Hepatocyte (in vitro differentiated cells): ENCODE measurements around the gene IRF2BP1. TPM values are rescaled to one million over a fixed set of nuclear protein-coding genes. Genes with fewer than 3 reads are reported as not detected.

Source experiments
- DNase-seq: peaks from one replicate; pipeline ENCODE4 v3.0.0-alpha.2; 2016; ENCODE audit warnings: low spot score
- H2AFZ ChIP-seq: fragments of 200-600 bp; sonication (generic); 2 replicates; pipeline ENCODE4 v1.6.0; 2016; ENCODE audit warnings: antibody characterized with exemption, mild to moderate bottlenecking
- H3K27ac ChIP-seq: fragments of 200-600 bp; sonication (generic); 2 replicates; pipeline ENCODE4 v1.5.1; 2016; ENCODE audit warnings: mild to moderate bottlenecking
- H3K27me3 ChIP-seq: fragments of 200-600 bp; sonication (generic); 2 replicates; pipeline ENCODE4 v1.6.1; 2016
- H3K36me3 ChIP-seq: fragments of 200-600 bp; sonication (generic); replicated peaks from 2 replicates; pipeline ENCODE4 v1.5.1; 2016; ENCODE audit warnings: low read depth; ENCODE audit not compliant: insufficient read depth
- H3K4me1 ChIP-seq: fragments of 200-600 bp; sonication (generic); 2 replicates; pipeline ENCODE4 v1.5.1; 2016; ENCODE audit warnings: mild to moderate bottlenecking, moderate library complexity; ENCODE audit not compliant: insufficient read depth
- H3K4me2 ChIP-seq: fragments of 200-600 bp; sonication (generic); 2 replicates; pipeline ENCODE4 v1.6.0; 2016
- H3K4me3 ChIP-seq: fragments of 200-600 bp; sonication (generic); 2 replicates; pipeline ENCODE4 v1.5.1; 2016; ENCODE audit warnings: mild to moderate bottlenecking
- H3K79me2 ChIP-seq: fragments of 200-600 bp; sonication (generic); 2 replicates; pipeline ENCODE4 v1.6.0; 2017; ENCODE audit warnings: mild to moderate bottlenecking
- H3K9me2 ChIP-seq: fragments of 200-600 bp; sonication (generic); replicated peaks from 2 replicates; pipeline ENCODE4 v1.6.0; 2017; ENCODE audit warnings: mild to moderate bottlenecking; ENCODE audit not compliant: insufficient read depth
- H3K9me3 ChIP-seq: fragments of 200-600 bp; sonication (generic); 2 replicates; pipeline ENCODE4 v1.5.1; 2016; ENCODE audit warnings: low read depth, mild to moderate bottlenecking
- H4K20me1 ChIP-seq: fragments of 200-600 bp; sonication (generic); 2 replicates; pipeline ENCODE4 v1.6.0; 2016; ENCODE audit warnings: mild to moderate bottlenecking; ENCODE audit not compliant: insufficient read depth, poor library complexity, severe bottlenecking
- CTCF ChIP-seq: fragments of 200-600 bp; sonication (generic); IDR thresholded peaks from 2 replicates; pipeline ENCODE4 v1.5.1; 2016; ENCODE audit warnings: antibody characterized with exemption, mild to moderate bottlenecking; ENCODE audit not compliant: poor library complexity
- EZH2 ChIP-seq: fragments of 200-600 bp; sonication (generic); IDR thresholded peaks from 2 replicates; pipeline ENCODE4 v1.6.1; 2016; ENCODE audit warnings: antibody characterized with exemption, mild to moderate bottlenecking, borderline replicate concordance
- EZH2phosphoT487 ChIP-seq: fragments of 200-600 bp; sonication (generic); IDR thresholded peaks from one replicate; pipeline ENCODE4 v1.6.1; 2018; ENCODE audit warnings: antibody characterized with exemption, mild to moderate bottlenecking, low read depth, moderate library complexity; ENCODE audit not compliant: unreplicated experiment, severe bottlenecking
- WGBS: methylation state at CpG from one replicate; pipeline ENCODE4 v1.1.6; 2016; ENCODE audit warnings: low lambda C conversion rate; ENCODE audit errors: missing lambda C conversion rate; 5-methylcytosine and 5-hydroxymethylcytosine counted together
- polyA plus RNA-seq: library from polyadenylated mRNA; unstranded; fragments of >200 nt; fragmentation: Nextera tagmentation; extraction: Ambion mirVana; gene quantifications from 2 replicates; pipeline ENCODE4 v1.2.1, GENCODE V29; 2016
- total RNA-seq: library from RNA; depleted of rRNA; stranded (reverse); fragments of >200 nt; gene quantifications from 2 replicates; pipeline ENCODE4 v1.2.3, GENCODE V29; 2014

Gene IRF2BP1
- total and polyA plus RNA-seq, 2 experiments from 2014 or later: 11.5 to 25.2 TPM

- no peaks in the 10 kb centered on the region for H3K79me2 ChIP-seq
- no peak overlapping the region for H3K4me2 ChIP-seq
- H2AFZ ChIP-seq: no peak overlapping the region
- no peak for DNase-seq
- H3K4me1 ChIP-seq: no peaks in the 10 kb centered on the region
- no peaks in the 10 kb centered on the region for H3K9me3 ChIP-seq
- H3K27ac ChIP-seq: no peak overlapping the region
- H3K4me3 ChIP-seq: no peak overlapping the region
- no peaks in the 10 kb centered on the region for H3K9me2 ChIP-seq
- no peak for TF ChIP-seq EZH2phosphoT487
- TF ChIP-seq CTCF: no peak
- TF ChIP-seq EZH2: no peak
- no peaks in the 10 kb centered on the region for H3K36me3 ChIP-seq
- H4K20me1 ChIP-seq: no peaks in the 10 kb centered on the region
- WGBS: 90% methylated on average over 8 of the region's 8 CpGs
- H3K27me3 ChIP-seq: no peaks in the 10 kb centered on the region
Measured at GRCh38 chr19:45920458-45920857, 34.5 kb upstream of the IRF2BP1 start.

- no peaks in the 10 kb centered on the region for H3K9me2 ChIP-seq
- no peaks in the 10 kb centered on the region for H4K20me1 ChIP-seq
- no peak overlapping the region for H3K4me2 ChIP-seq
- H3K4me1 ChIP-seq: no peaks in the 10 kb centered on the region
- H3K79me2 ChIP-seq: no peaks in the 10 kb centered on the region
- H3K36me3 ChIP-seq: no peaks in the 10 kb centered on the region
- H3K4me3 ChIP-seq: no peak overlapping the region
- H3K27ac ChIP-seq: no peak overlapping the region
- H2AFZ ChIP-seq: no peak overlapping the region
- WGBS: 74% methylated on average over 7 of the region's 7 CpGs
- H3K27me3 ChIP-seq: no peaks in the 10 kb centered on the region
- no peaks in the 10 kb centered on the region for H3K9me3 ChIP-seq
- no peak for DNase-seq
- TF ChIP-seq EZH2 (no peak), EZH2phosphoT487 (no peak), CTCF (no peak)
Measured at GRCh38 chr19:45919678-45920077, 33.7 kb upstream of the IRF2BP1 start.

- no peak overlapping the region for H3K4me2 ChIP-seq
- no peaks in the 10 kb centered on the region for H3K36me3 ChIP-seq
- H4K20me1 ChIP-seq: no peaks in the 10 kb centered on the region
- H3K27me3 ChIP-seq: no peaks in the 10 kb centered on the region
- H2AFZ ChIP-seq: no peak overlapping the region
- TF ChIP-seq CTCF (no peak), EZH2 (no peak), EZH2phosphoT487 (no peak)
- DNase-seq: no peak
- no peaks in the 10 kb centered on the region for H3K9me2 ChIP-seq
- H3K4me1 ChIP-seq: no peaks in the 10 kb centered on the region
- WGBS: 74% methylated on average over 4 of the region's 4 CpGs
- H3K79me2 ChIP-seq: no peaks in the 10 kb centered on the region
- H3K27ac ChIP-seq: no peak overlapping the region
- no peaks in the 10 kb centered on the region for H3K9me3 ChIP-seq
- no peak overlapping the region for H3K4me3 ChIP-seq
Measured at GRCh38 chr19:45918721-45919120, 32.8 kb upstream of the IRF2BP1 start.
